H1 (cell line): Measurements from ENCODE around the gene NELL1. TPM values are rescaled to one million over a fixed set of nuclear protein-coding genes. Genes with fewer than 3 reads are reported as not detected.

Experiments
- BCL11A ChIP-seq, 2 experiments: IDR thresholded peaks; one replicate each; pipeline ENCODE4 v1.6.1; 2011; ENCODE audit warnings: low read depth in 2 of 2, low read length in 2 of 2, mild to moderate bottlenecking in 2 of 2
- BRCA1 ChIP-seq: IDR thresholded peaks from 2 replicates; pipeline ENCODE4 v1.6.1; 2012; ENCODE audit warnings: low read depth, low read length, improper control_type of control experiment
- CBX5 ChIP-seq: fragments of 300-800, 300-1000 bp; sonication (generic); IDR thresholded peaks from 2 replicates; pipeline ENCODE4 v1.7.1; 2016; ENCODE audit warnings: antibody characterized with exemption, low read length, low read depth
- CHD1 ChIP-seq: IDR thresholded peaks from 2 replicates; pipeline ENCODE4 v1.6.1; 2012; ENCODE audit warnings: low read depth, low read length, improper control_type of control experiment
- CHD7 ChIP-seq: fragments of 300-600 bp; sonication (generic); IDR thresholded peaks from 2 replicates; pipeline ENCODE4 v1.7.1; 2012; ENCODE audit warnings: low read length, moderate library complexity, mild to moderate bottlenecking, inconsistent platforms; ENCODE audit not compliant: insufficient replicate concordance
- CTBP2 ChIP-seq: IDR thresholded peaks from 2 replicates; pipeline ENCODE4 v1.7.0; 2011; ENCODE audit warnings: borderline replicate concordance, mild to moderate bottlenecking, moderate library complexity, mixed read lengths, low read length; ENCODE audit not compliant: insufficient read depth, insufficient read length
- EZH2 ChIP-seq: fragments of 200-600 bp; sonication (generic); IDR thresholded peaks from 2 replicates; pipeline ENCODE4 v1.7.1; 2012; ENCODE audit warnings: low read depth, mild to moderate bottlenecking, moderate library complexity, low read length, inconsistent platforms; ENCODE audit not compliant: severe bottlenecking
- NANOG ChIP-seq: IDR thresholded peaks from 2 replicates; pipeline ENCODE4 v1.6.1; 2011; ENCODE audit warnings: low read length, low read depth, mild to moderate bottlenecking, inconsistent platforms; ENCODE audit not compliant: insufficient read depth, poor library complexity, severe bottlenecking
- POU5F1 ChIP-seq: IDR thresholded peaks from 2 replicates; pipeline ENCODE4 v1.6.1; 2011; ENCODE audit warnings: low read depth, mild to moderate bottlenecking, low read length, moderate library complexity
- RBBP5 ChIP-seq: IDR thresholded peaks from 2 replicates; pipeline ENCODE4 v1.7.1; 2012; ENCODE audit warnings: low read depth, mild to moderate bottlenecking, inconsistent platforms, low read length, moderate library complexity, borderline replicate concordance
- polyA plus RNA-seq, 7 experiments: library from polyadenylated mRNA; depleted of rRNA in 3 of 7; stranded (reverse) in 5 of 7; unstranded in 2 of 7; fragments of >200 nt in 5 of 7; fragments of 200-250 nt in 2 of 7; gene quantifications; 1 replicate in 5 of 7; 2 replicates in 1 of 7; 4 replicates in 1 of 7; pipeline versions ENCODE4 v1.2.1 to v1.2.3, GENCODE V29; 2011 to 2013; ENCODE audit warnings: missing spikeins in 2 of 7, mixed read lengths in 2 of 7
- total RNA-seq: library from RNA; stranded (reverse); fragmentation: NEBNext Ultra II Directional; extraction: Animal tissue kit (Norgen Biotek cat#: 25700); gene quantifications from 2 replicates; pipeline ENCODE4 v1.2.1, GENCODE V29; 2021
- TF ChIP-seq, protein P1 (sequence below): IDR thresholded peaks from 2 replicates; pipeline ENCODE4 v1.6.1; 2012; ENCODE audit warnings: inconsistent platforms

NELL1 gene
- total and polyA plus RNA-seq, 2 of the 8 experiments (the other 6 are each of a cell fraction or from before 2014, with no cell fraction given): 0.21 TPM; not detected in 1

DNA sequence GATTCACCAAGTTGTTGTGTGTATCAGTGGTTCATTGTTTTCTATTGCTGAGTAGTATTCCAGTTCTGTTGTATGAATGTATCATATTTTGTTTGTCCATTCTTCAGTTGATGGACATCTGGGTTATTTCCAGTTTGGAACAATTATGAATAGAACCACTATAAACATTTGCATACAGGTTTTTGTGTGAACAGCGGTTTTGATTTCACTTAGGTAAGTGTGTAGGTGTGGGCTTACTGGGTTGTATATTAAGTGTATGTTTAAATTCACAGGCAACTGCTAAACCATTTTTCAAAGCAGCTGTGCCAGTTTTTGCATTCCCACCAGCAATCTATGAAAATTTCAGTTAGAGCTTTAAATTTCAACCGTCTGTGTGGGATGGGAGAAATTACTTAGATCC is 217.8 kb downstream of the NELL1 start (continued):
- TF ChIP-seq CHD7: no peak
- no peak for TF ChIP-seq POU5F1
- TF ChIP-seq CTBP2: no peak
- no peak for TF ChIP-seq CBX5
- no peak for TF ChIP-seq CHD1
- TF ChIP-seq EZH2: no peak
- no peak for TF ChIP-seq RBBP5
- TF ChIP-seq, protein P1, sequence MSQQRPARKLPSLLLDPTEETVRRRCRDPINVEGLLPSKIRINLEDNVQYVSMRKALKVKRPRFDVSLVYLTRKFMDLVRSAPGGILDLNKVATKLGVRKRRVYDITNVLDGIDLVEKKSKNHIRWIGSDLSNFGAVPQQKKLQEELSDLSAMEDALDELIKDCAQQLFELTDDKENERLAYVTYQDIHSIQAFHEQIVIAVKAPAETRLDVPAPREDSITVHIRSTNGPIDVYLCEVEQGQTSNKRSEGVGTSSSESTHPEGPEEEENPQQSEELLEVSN: no peak
- TF ChIP-seq BCL11A (IDR thresholded peaks at IDR 0.05; ENCODE audit: low read depth in 2 of 2, low read length in 2 of 2): no peak
- TF ChIP-seq NANOG: no peak
- no peak for TF ChIP-seq BRCA1
- TF ChIP-seq, all 59 proteins: peak for 0
